H1 (cell line): ENCODE measurements around the gene PITPNC1. TPM values are rescaled to one million over a fixed set of nuclear protein-coding genes. Genes with fewer than 3 reads are reported as not detected.

Experiments
- CTCF ChIA-PET: fragments of 300-600 bp; sonication (Branson Sonifier 250); formaldehyde crosslinking; loops from one replicate; lab custom pipeline; 2021; ENCODE audit not compliant: partially characterized antibody; lab: Charles Lee
- POLR2A ChIA-PET: fragments of 300-600 bp; sonication (Branson Sonifier 250); formaldehyde crosslinking; loops from one replicate; lab custom pipeline; 2021; ENCODE audit warnings: inconsistent platforms; ENCODE audit not compliant: partially characterized antibody; lab: Charles Lee
- DNase-seq, 2 experiments: peaks; one replicate each; pipeline versions ENCODE4 v3.0.0 to v3.0.0-alpha.2; 2010 to 2022; ENCODE audit warnings: low spot score in 2 of 2, low read depth in 1 of 2, mixed read lengths in 1 of 2
- FAIRE-seq: peaks from 2 replicates; lab custom pipeline; 2011; peaks lifted over from hg19 to GRCh38; lab: Jason Lieb, UNC
- H2AFZ ChIP-seq: 2 replicates; pipeline ENCODE4 v1.8.1; 2012; ENCODE audit warnings: low read length, inconsistent platforms
- H2AK5ac ChIP-seq: 2 replicates; pipeline ENCODE4 v1.6.1; 2013; ENCODE audit warnings: low read depth, low read length
- H2BK120ac ChIP-seq: replicated peaks from 2 replicates; pipeline ENCODE3; 2013; ENCODE audit warnings: low read depth, low read length, inconsistent platforms
- H2BK12ac ChIP-seq: 2 replicates; pipeline ENCODE4 v1.6.1; 2013; ENCODE audit warnings: low read depth, low read length
- H2BK15ac ChIP-seq: 2 replicates; pipeline ENCODE4 v1.6.1; 2013; ENCODE audit warnings: low read length
- H2BK20ac ChIP-seq: 2 replicates; pipeline ENCODE4 v1.6.1; 2013; ENCODE audit warnings: low read length
- H2BK5ac ChIP-seq: 2 replicates; pipeline ENCODE4 v1.6.1; 2013; ENCODE audit warnings: low read depth, low read length
- H3K14ac ChIP-seq: 2 replicates; pipeline ENCODE4 v1.6.1; 2013; ENCODE audit warnings: inconsistent platforms; ENCODE audit not compliant: insufficient read length
- H3K18ac ChIP-seq: 2 replicates; pipeline ENCODE4 v1.6.1; 2013; ENCODE audit warnings: low read length; ENCODE audit errors: extremely low read depth
- H3K23ac ChIP-seq: 2 replicates; pipeline ENCODE4 v1.6.1; 2013; ENCODE audit warnings: inconsistent platforms; ENCODE audit not compliant: insufficient read length
- H3K23me2 ChIP-seq: 2 replicates; pipeline ENCODE4 v1.6.1; 2013; ENCODE audit warnings: low read depth, low read length
- H3K27ac ChIP-seq: 2 replicates; pipeline ENCODE4 v1.6.1; 2011; ENCODE audit warnings: low read depth, low read length, inconsistent platforms
- H3K27me3 ChIP-seq, 4 experiments: replicated peaks in 1 of 4; 1 replicate in 1 of 4; 2 replicates in 3 of 4; pipeline versions ENCODE4 v1.6.1 to v1.8.1; 2011 to 2013; ENCODE audit warnings: low read length in 3 of 4, mild to moderate bottlenecking in 3 of 4, inconsistent platforms in 2 of 4, mixed read lengths in 2 of 4, moderate library complexity in 1 of 4; ENCODE audit not compliant: control insufficient read depth in 3 of 4, insufficient read depth in 3 of 4; ENCODE audit errors: extremely low read depth in 1 of 4
- H3K36me3 ChIP-seq, 4 experiments: 2 replicates each; pipeline versions ENCODE4 v1.6.1 to v1.8.1; 2011 to 2013; ENCODE audit warnings: mild to moderate bottlenecking in 4 of 4, low read length in 3 of 4, moderate library complexity in 2 of 4, control low read depth in 1 of 4, inconsistent platforms in 1 of 4; ENCODE audit not compliant: insufficient read depth in 4 of 4, control insufficient read depth in 2 of 4
- H3K4ac ChIP-seq: replicated peaks from 2 replicates; pipeline ENCODE3; 2013; ENCODE audit warnings: low read length, low read depth, mixed read lengths, inconsistent platforms; ENCODE audit not compliant: insufficient read length
- H3K4me1 ChIP-seq, 4 experiments: replicated peaks in 1 of 4; 1 replicate in 1 of 4; 2 replicates in 3 of 4; pipeline versions ENCODE4 v1.6.1 to v1.8.1; 2011 to 2013; ENCODE audit warnings: low read length in 3 of 4, inconsistent platforms in 2 of 4, mixed read lengths in 1 of 4; ENCODE audit not compliant: insufficient read depth in 4 of 4, control insufficient read depth in 3 of 4
- H3K4me2 ChIP-seq, 2 experiments: 2 replicates each; pipeline versions ENCODE4 v1.6.1 to v1.8.1; 2011 to 2013; ENCODE audit warnings: low read depth in 2 of 2, low read length in 2 of 2, control low read depth in 1 of 2, inconsistent platforms in 1 of 2, mild to moderate bottlenecking in 1 of 2; ENCODE audit not compliant: insufficient read depth in 1 of 2
- H3K4me3 ChIP-seq, 4 experiments: fragments of 200-600, 300-600 bp in 1 of 4; sonication (generic), shearing (Covaris generic), sonication (Bioruptor Twin) in 1 of 4; 2 replicates each; pipeline versions ENCODE4 v1.5.1 to v1.8.1; 2011 to 2016; ENCODE audit warnings: low read length in 4 of 4, low read depth in 3 of 4, control low read depth in 2 of 4, inconsistent platforms in 2 of 4, mild to moderate bottlenecking in 2 of 4, mixed read lengths in 1 of 4, moderate library complexity in 1 of 4; ENCODE audit not compliant: insufficient read depth in 2 of 4; ENCODE audit errors: extremely low read depth in 1 of 4
- H3K56ac ChIP-seq: replicated peaks from 2 replicates; pipeline ENCODE3; 2013; ENCODE audit warnings: low read depth, mild to moderate bottlenecking, mixed read lengths, low read length, inconsistent platforms; ENCODE audit not compliant: insufficient read length
- H3K79me1 ChIP-seq: 2 replicates; pipeline ENCODE4 v1.6.1; 2013; ENCODE audit warnings: low read depth, low read length, control low read depth
- H3K79me2 ChIP-seq, 2 experiments: 2 replicates each; pipeline versions ENCODE4 v1.6.1 to v1.8.1; 2012 to 2013; ENCODE audit warnings: low read length in 2 of 2, mild to moderate bottlenecking in 2 of 2, inconsistent platforms in 1 of 2; ENCODE audit not compliant: insufficient read depth in 2 of 2, control insufficient read depth in 1 of 2
- H3K9ac ChIP-seq, 4 experiments: replicated peaks in 1 of 4; 1 replicate in 1 of 4; 2 replicates in 3 of 4; pipeline versions ENCODE4 v1.6.1 to v1.8.1; 2011 to 2013; ENCODE audit warnings: low read depth in 3 of 4, low read length in 3 of 4, control low read depth in 2 of 4, mild to moderate bottlenecking in 2 of 4, moderate library complexity in 2 of 4, inconsistent platforms in 1 of 4; ENCODE audit errors: extremely low read depth in 1 of 4
- H3K9me3 ChIP-seq, 2 experiments: 2 replicates each; pipeline versions ENCODE4 v1.6.1 to v1.8.1; 2012 to 2013; ENCODE audit warnings: mild to moderate bottlenecking in 2 of 2, moderate library complexity in 2 of 2, control low read depth in 1 of 2, inconsistent platforms in 1 of 2, low read depth in 1 of 2, low read length in 1 of 2, mixed read lengths in 1 of 2; ENCODE audit not compliant: insufficient read depth in 2 of 2
- H4K20me1 ChIP-seq, 2 experiments: replicated peaks in 1 of 2; 2 replicates each; pipeline versions ENCODE3 to v1.8.1; 2011 to 2013; ENCODE audit warnings: inconsistent platforms in 2 of 2, low read length in 2 of 2, mild to moderate bottlenecking in 1 of 2; ENCODE audit not compliant: insufficient read depth in 2 of 2, control insufficient read depth in 1 of 2
- H4K5ac ChIP-seq: 2 replicates; pipeline ENCODE4 v1.6.1; 2013; ENCODE audit warnings: low read length, low read depth, mixed read lengths, inconsistent platforms; ENCODE audit not compliant: insufficient read length
- H4K8ac ChIP-seq: 2 replicates; pipeline ENCODE4 v1.8.0; 2013; ENCODE audit warnings: mild to moderate bottlenecking, moderate library complexity, low read length, inconsistent platforms; ENCODE audit not compliant: insufficient read depth; ENCODE audit errors: extremely low read depth
- H4K91ac ChIP-seq: replicated peaks from 2 replicates; pipeline ENCODE3; 2013; ENCODE audit warnings: low read length, mixed read lengths, inconsistent platforms; ENCODE audit not compliant: insufficient read length
- CBX5 ChIP-seq: fragments of 300-800, 300-1000 bp; sonication (generic); IDR thresholded peaks from 2 replicates; pipeline ENCODE4 v1.7.1; 2016; ENCODE audit warnings: antibody characterized with exemption, low read length, low read depth
- CTBP2 ChIP-seq: IDR thresholded peaks from 2 replicates; pipeline ENCODE4 v1.7.0; 2011; ENCODE audit warnings: borderline replicate concordance, mild to moderate bottlenecking, moderate library complexity, mixed read lengths, low read length; ENCODE audit not compliant: insufficient read depth, insufficient read length
- HDAC6 ChIP-seq: IDR thresholded peaks from one replicate; pipeline ENCODE4 v1.7.1; 2012; ENCODE audit warnings: low read depth, mild to moderate bottlenecking, inconsistent platforms, low read length, moderate library complexity
- POLR2A ChIP-seq, 2 experiments: IDR thresholded peaks; 1 replicate in 1 of 2; 2 replicates in 1 of 2; pipeline ENCODE4 v1.6.1; 2011; ENCODE audit warnings: low read depth in 2 of 2, low read length in 2 of 2, mild to moderate bottlenecking in 2 of 2; ENCODE audit errors: control extremely low read depth in 1 of 2
- RBBP5 ChIP-seq: IDR thresholded peaks from 2 replicates; pipeline ENCODE4 v1.7.1; 2012; ENCODE audit warnings: low read depth, mild to moderate bottlenecking, inconsistent platforms, low read length, moderate library complexity, borderline replicate concordance
- RFX5 ChIP-seq: IDR thresholded peaks from 2 replicates; pipeline ENCODE4 v1.6.1; 2011; ENCODE audit warnings: low read depth, low read length, improper control_type of control experiment, borderline replicate concordance
- RNF2 ChIP-seq: fragments of 200-900, 300-1000 bp; sonication (generic); IDR thresholded peaks from 2 replicates; pipeline ENCODE4 v1.7.1; 2016; ENCODE audit warnings: borderline replicate concordance, low read depth, mild to moderate bottlenecking, antibody characterized with exemption, low read length; ENCODE audit not compliant: poor library complexity, severe bottlenecking; ENCODE audit errors: missing control alignments
- RXRA ChIP-seq: IDR thresholded peaks from 2 replicates; pipeline ENCODE4 v1.6.1; 2011; ENCODE audit warnings: low read depth, mild to moderate bottlenecking, low read length, moderate library complexity; ENCODE audit not compliant: insufficient read depth
- SIX5 ChIP-seq: IDR thresholded peaks from 2 replicates; pipeline ENCODE4 v1.6.1; 2011; ENCODE audit warnings: mild to moderate bottlenecking, low read depth, low read length
- SP4 ChIP-seq: IDR thresholded peaks from 2 replicates; pipeline ENCODE4 v1.6.1; 2012; ENCODE audit warnings: low read length, inconsistent platforms
- ZNF274 ChIP-seq: IDR thresholded peaks from 2 replicates; pipeline ENCODE4 v1.7.0; 2012; ENCODE audit warnings: low read length, borderline replicate concordance; ENCODE audit errors: extremely low read depth
- WGBS, 2 experiments: shearing (Covaris generic) in 1 of 2; methylation state at CpG; one replicate each; pipeline versions ENCODE4 v1.1.6 to v1.1.7; 2013 to 2015; ENCODE audit warnings: low lambda C conversion rate in 2 of 2, mixed read lengths in 2 of 2, inconsistent platforms in 1 of 2, low coverage in 1 of 2, missing lambda C conversion rate in 1 of 2; ENCODE audit not compliant: insufficient replicate concordance in 2 of 2, insufficient coverage in 1 of 2, insufficient read length in 1 of 2; ENCODE audit errors: extremely low coverage in 1 of 2, missing lambda C conversion rate in 1 of 2; 5-methylcytosine and 5-hydroxymethylcytosine counted together
- polyA plus RNA-seq, 7 experiments: library from polyadenylated mRNA; depleted of rRNA in 3 of 7; stranded (reverse) in 5 of 7; unstranded in 2 of 7; fragments of >200 nt in 5 of 7; fragments of 200-250 nt in 2 of 7; gene quantifications; 1 replicate in 5 of 7; 2 replicates in 1 of 7; 4 replicates in 1 of 7; pipeline versions ENCODE4 v1.2.1 to v1.2.3, GENCODE V29; 2011 to 2013; ENCODE audit warnings: missing spikeins in 2 of 7, mixed read lengths in 2 of 7
- total RNA-seq: library from RNA; stranded (reverse); fragmentation: NEBNext Ultra II Directional; extraction: Animal tissue kit (Norgen Biotek cat#: 25700); gene quantifications from 2 replicates; pipeline ENCODE4 v1.2.1, GENCODE V29; 2021

PITPNC1 gene
- total and polyA plus RNA-seq, 2 of the 8 experiments (the other 6 are each of a cell fraction or from before 2014, with no cell fraction given): 17.6 to 54.7 TPM

- H3K4ac ChIP-seq: no peak overlapping the region
- no peak overlapping the region for H2BK12ac ChIP-seq
- H3K56ac ChIP-seq: no peak overlapping the region
- no peak overlapping the region for H3K23ac ChIP-seq
- H3K79me1 ChIP-seq: peaks cover 4% of the 10 kb centered on the region; the same call in 1 of the 2 replicates
- H2BK120ac ChIP-seq: no peak overlapping the region
- H4K5ac ChIP-seq: no peak overlapping the region
- no peaks in the 10 kb centered on the region for H3K9me3 ChIP-seq
- no peak overlapping the region for H3K14ac ChIP-seq
- no peak overlapping the region for H2BK15ac ChIP-seq
- no peak overlapping the region for H3K4me2 ChIP-seq
- no peak overlapping the region; the same call in 1 of the 2 replicates for H2AK5ac ChIP-seq
- FAIRE-seq (no peak), DNase-seq (no peak)
- H2BK20ac ChIP-seq: no peak overlapping the region
- no peaks in the 10 kb centered on the region for H3K23me2 ChIP-seq
- H2BK5ac ChIP-seq: no peak overlapping the region
- ChIA-PET CTCF (interaction anchor here (0.7 to 1.5 kb wide), 9 partner anchors 10 to 245 kb away, joined by 3 to 6 read pairs (median 4); no protein-coding TSS in a partner anchor), POLR2A (no interaction called here)
- TF ChIP-seq RFX5 (no peak), SP4 (no peak), CBX5 (no peak), RXRA (no peak), SIX5 (no peak), HDAC6 (no peak), RNF2 (no peak), CTBP2 (no peak), RBBP5 (no peak), POLR2A (IDR thresholded peaks at IDR 0.05; ENCODE audit: control extremely low read depth in 1 of 2, low read depth in 2 of 2, low read length in 2 of 2) (no peak), ZNF274 (no peak)
- no peak overlapping the region for H3K4me3 ChIP-seq
- H4K91ac ChIP-seq: no peak overlapping the region
- H3K36me3 ChIP-seq: no peaks in the 10 kb centered on the region
- WGBS, 2 experiments: 83% methylated on average over 19 of the region's 19 CpGs; no CpG with 5 or more reads in 1 of the 2 experiments
- no peak overlapping the region for H2AFZ ChIP-seq
- H3K18ac ChIP-seq: no peak overlapping the region
- H3K4me1 ChIP-seq: peaks cover 3 to 22% (median 6%) of the 10 kb centered on the region in 4 experiments; a peak in 5 of 7 replicates
- no peaks in the 10 kb centered on the region for H3K27me3 ChIP-seq
- H4K20me1 ChIP-seq: no peaks in the 10 kb centered on the region
- H3K27ac ChIP-seq: no peak overlapping the region
- no peak overlapping the region for H4K8ac ChIP-seq
- H3K9ac ChIP-seq: no peak overlapping the region
- H3K79me2 ChIP-seq: peaks cover 0 to 63% of the 10 kb centered on the region in 2 experiments; a peak in 2 of 4 replicates
These were observed 64.2 kb downstream of the PITPNC1 start for GRCh38 chr17:67441052-67441895.
